ENCODE results near the gene PRM3.

GRCh38 chr16:11235703-11235991 is 37.8 kb downstream of the PRM3 start:
- no peak for TF ChIP-seq CTCF (IDR thresholded peaks at IDR 0.05; ENCODE audit: low read length)
- TF ChIP-seq EZH2 (IDR thresholded peaks at IDR 0.05; ENCODE audit: borderline replicate concordance, low read length) = no peak
